K562 (cell line): ENCODE results near the gene STOX2. TPM values are rescaled to one million over a fixed set of nuclear protein-coding genes. Genes with fewer than 3 reads are reported as not detected.

Source experiments
- ATAC-seq: fragments of 200-7000 bp; cut with Tn5 transposase; 3 replicates; pipeline ENCODE4 v1.9.1; 2020; ENCODE audit warnings: moderate library complexity
- BruUV-seq: library from RNA; stranded (reverse); fragments of 400-500 nt; replicated peaks from 2 replicates; lab custom pipeline; 2021; lab: Mats Ljungman, UMichigan
- CTCF ChIA-PET: fragments of 300-600 bp; formaldehyde crosslinking; extraction: SDS; loops from one replicate; lab custom pipeline; 2021; ENCODE audit warnings: low intra/inter-chr PET ratio; lab: Yijun Ruan, JAX
- POLR2A ChIA-PET: fragments of 300-600, 350-650 bp; sonication (Branson Sonifier 250); formaldehyde crosslinking; extraction: SDS; loops from one replicate; lab custom pipeline; 2021; ENCODE audit warnings: antibody characterized with exemption, inconsistent platforms; lab: Yijun Ruan, JAX
- DNase-seq, 4 experiments: peaks; one replicate each; pipeline versions ENCODE4 v3.0.0 to v3.0.0-alpha.2; 2011 to 2018; ENCODE audit warnings: low spot score in 3 of 4, mixed read lengths in 3 of 4; ENCODE audit errors: extremely low read depth in 1 of 4
- FAIRE-seq: peaks from 2 replicates; lab custom pipeline; 2011; peaks lifted over from hg19 to GRCh38; lab: Jason Lieb, UNC
- H2AFZ ChIP-seq: 2 replicates; pipeline ENCODE4 v1.6.0; 2011; ENCODE audit warnings: low read depth, low read length, control low read depth, inconsistent platforms
- H3K27ac ChIP-seq: fragments of 200-600 bp; 3 replicates; pipeline ENCODE4 v1.8.0; 2011; ENCODE audit warnings: low read depth, mild to moderate bottlenecking, control low read depth, inconsistent platforms, low read length, moderate library complexity, mixed read lengths; ENCODE audit errors: extremely low read depth
- H3K27me3 ChIP-seq, 2 experiments: fragments of 300-600 bp in 1 of 2; 2 replicates in 1 of 2; 3 replicates in 1 of 2; pipeline versions ENCODE4 v1.6.0 to v1.8.0; 2011; ENCODE audit warnings: inconsistent platforms in 2 of 2, low read length in 2 of 2, mild to moderate bottlenecking in 1 of 2, mixed read lengths in 1 of 2, moderate library complexity in 1 of 2; ENCODE audit not compliant: control insufficient read depth in 2 of 2, insufficient read depth in 2 of 2
- H3K36me3 ChIP-seq: fragments of 300-600 bp; 3 replicates; pipeline ENCODE4 v1.8.0; 2011; ENCODE audit warnings: mild to moderate bottlenecking, low read length, inconsistent platforms; ENCODE audit not compliant: control insufficient read depth, insufficient read depth
- H3K4me1 ChIP-seq, 2 experiments: fragments of 200-600 bp in 1 of 2; replicated peaks in 1 of 2; 2 replicates in 1 of 2; 3 replicates in 1 of 2; pipeline versions ENCODE4 v1.5.1 to v1.8.0; 2011; ENCODE audit warnings: inconsistent platforms in 2 of 2, low read length in 2 of 2, mild to moderate bottlenecking in 1 of 2, mixed read lengths in 1 of 2, moderate library complexity in 1 of 2; ENCODE audit not compliant: control insufficient read depth in 2 of 2, insufficient read depth in 2 of 2
- H3K4me2 ChIP-seq: 2 replicates; pipeline ENCODE4 v1.6.1; 2011; ENCODE audit warnings: low read length, control low read depth, inconsistent platforms, mixed read lengths; ENCODE audit not compliant: insufficient read depth
- H3K4me3 ChIP-seq: fragments of 200-600 bp; sonication (generic), shearing (Covaris generic); 2 replicates; pipeline ENCODE4 v1.5.1; 2016; ENCODE audit warnings: control low read depth, inconsistent platforms
- H3K79me2 ChIP-seq: fragments of 200-600 bp; 3 replicates; pipeline ENCODE4 v1.8.0; 2011; ENCODE audit warnings: low read length, inconsistent platforms; ENCODE audit not compliant: control insufficient read depth, insufficient read depth
- H3K9ac ChIP-seq, 2 experiments: 2 replicates each; pipeline versions ENCODE4 v1.6.0 to v1.6.1; 2011; ENCODE audit warnings: low read depth in 2 of 2, low read length in 2 of 2, control low read depth in 1 of 2, inconsistent platforms in 1 of 2, mild to moderate bottlenecking in 1 of 2, mixed read lengths in 1 of 2; ENCODE audit not compliant: insufficient read depth in 1 of 2
- H3K9me1 ChIP-seq: one replicate; pipeline ENCODE4 v1.6.0; 2011; ENCODE audit warnings: inconsistent platforms, mild to moderate bottlenecking, low read length, moderate library complexity; ENCODE audit not compliant: control insufficient read depth, insufficient read depth
- H3K9me3 ChIP-seq: replicated peaks from 2 replicates; pipeline ENCODE4 v1.5.1; 2011; ENCODE audit warnings: low read depth, low read length, inconsistent platforms; ENCODE audit not compliant: control insufficient read depth, insufficient read depth
- H4K20me1 ChIP-seq: replicated peaks from 2 replicates; pipeline ENCODE4 v1.6.1; 2011; ENCODE audit warnings: low read length, inconsistent platforms, mixed read lengths; ENCODE audit not compliant: control insufficient read depth, insufficient read depth
- CAMTA2 ChIP-seq: fragments of 250-450 bp; sonication (Bioruptor Pico); conservative IDR thresholded peaks from 2 replicates; pipeline ENCODE4 v1.5.1; 2022
- KLF13 ChIP-seq: fragments of 450-650 bp; IDR thresholded peaks from 2 replicates; pipeline ENCODE4 v1.6.1; 2016; ENCODE audit warnings: missing genetic modification characterization, low read depth, mild to moderate bottlenecking, missing compliant biosample characterization, moderate library complexity, borderline replicate concordance
- MAZ ChIP-seq, 2 experiments: fragments of 450-650 bp in 1 of 2; sonication (generic) in 1 of 2; formaldehyde crosslinking; IDR thresholded peaks in 1 of 2; conservative IDR thresholded peaks in 1 of 2; 2 replicates each; pipeline versions ENCODE4 v1.4.0 to v1.5.0; 2020; ENCODE audit warnings: mild to moderate bottlenecking in 1 of 2, missing genetic modification reagents in 1 of 2
- MIER1 ChIP-seq: fragments of 450-650 bp; IDR thresholded peaks from 2 replicates; pipeline ENCODE4 v1.6.1; 2016; ENCODE audit warnings: antibody characterized with exemption, mild to moderate bottlenecking, low read depth
- MTA3 ChIP-seq: fragments of 450-650 bp; formaldehyde crosslinking; IDR thresholded peaks from 2 replicates; pipeline ENCODE4 v1.6.1; 2017; ENCODE audit warnings: mild to moderate bottlenecking, borderline replicate concordance
- PATZ1 ChIP-seq: fragments of 250-450 bp; sonication (Bioruptor Pico); IDR thresholded peaks from 2 replicates; pipeline ENCODE4 v1.5.0; 2020; ENCODE audit warnings: mild to moderate bottlenecking, borderline replicate concordance
- SIN3B ChIP-seq: fragments of 450-650 bp; IDR thresholded peaks from 2 replicates; pipeline ENCODE4 v1.6.1; 2017; ENCODE audit warnings: low read depth, mild to moderate bottlenecking, moderate library complexity
- WGBS: fragments of 100-300 bp; shearing (Covaris generic); methylation state at CpG from one replicate; pipeline ENCODE4 v1.1.6; 2016; ENCODE audit warnings: low coverage, mixed read lengths; ENCODE audit not compliant: insufficient coverage; ENCODE audit errors: missing lambda C conversion rate; 5-methylcytosine and 5-hydroxymethylcytosine counted together
- in situ Hi-C: fragments of 300-500 bp; cut with MboI; formaldehyde crosslinking; loops from 4 replicates; pipeline ENCODE4 v1.15.0; 2018; ENCODE audit warnings: inconsistent platforms, mixed read lengths
- intact Hi-C: fragments of 100-400 bp; cut with micrococcal nuclease; formaldehyde crosslinking; loops from 2 replicates; pipeline ENCODE4 v1.14.2; 2022
- polyA plus RNA-seq, 8 experiments: library from polyadenylated mRNA; depleted of rRNA in 4 of 8; stranded (reverse) in 5 of 8; unstranded in 3 of 8; fragments of >200 nt; fragmentation: Nextera tagmentation in 2 of 8; fragmentation: Illumina TruSeq in 1 of 8; extraction: Ambion mirVana in 2 of 8; extraction: Trizol in 1 of 8; gene quantifications; 2 replicates each; pipeline versions ENCODE4 v1.2.1 to v1.2.3, GENCODE V29; 2011 to 2014; ENCODE audit warnings: inconsistent platforms in 1 of 8, missing spikeins in 1 of 8
- total RNA-seq, 7 experiments: library from RNA; depleted of rRNA in 6 of 7; stranded (reverse); fragments of >200 nt in 6 of 7; fragmentation: Illumina TruSeq in 2 of 7; extraction: Trizol in 2 of 7; gene quantifications; 2 replicates each; pipeline versions ENCODE4 v1.2.1 to v1.2.3, GENCODE V29; 2011 to 2021; ENCODE audit warnings: low replicate concordance in 1 of 7

Gene STOX2
- total and polyA plus RNA-seq, 9 of the 15 experiments (the other 6 are each of a cell fraction or from before 2014, with no cell fraction given), result not detected

GRCh38 chr4:184019076-184019475 is 114.0 kb downstream of the STOX2 start (continued):
- no peak for TF ChIP-seq KLF13
- TF ChIP-seq MTA3, result no peak
- no peak for TF ChIP-seq MAZ (CRISPR knock-in tag; conservative IDR thresholded peaks at IDR 0.05 in 1 of 2, IDR thresholded peaks at IDR 0.05 in 1 of 2)
- no peak for TF ChIP-seq MIER1
- no peak for TF ChIP-seq PATZ1 (CRISPR knock-in tag)

GRCh38 chr4:184019667-184020623 is 114.8 kb downstream of the STOX2 start:
- Histone ChIP-seq H3K36me3 (no peaks in the 10 kb centered on the region), H3K27ac (no peak overlapping the region), H4K20me1 (no peaks in the 10 kb centered on the region), H3K4me3 (no peak overlapping the region), H3K4me2 (no peak overlapping the region), H3K4me1 (no peaks in the 10 kb centered on the region), H3K79me2 (no peaks in the 10 kb centered on the region), H2AFZ (no peak overlapping the region), H3K9me3 (no peaks in the 10 kb centered on the region), H3K9me1 (no peaks in the 10 kb centered on the region), H3K9ac (no peak overlapping the region), H3K27me3 (peaks cover 17 to 21% of the 10 kb centered on the region in 2 experiments; a peak in 4 of 5 replicates)
- FAIRE-seq (no peak), ATAC-seq (no peak), DNase-seq (no peak)
- ChIA-PET POLR2A (interaction anchor here (0.7 kb wide), 1 partner anchor 306 kb away, joined by 3 read pairs; no protein-coding TSS in a partner anchor), CTCF (no interaction called here)
- under 1% methylated on average over 26 of the region's 26 CpGs for WGBS
- intact Hi-C loops (no loop called here), in situ Hi-C loops (no loop called here)
- BruUV-seq, result no TSS peak
- TF ChIP-seq CAMTA2 (CRISPR knock-in tag) (no peak), SIN3B (no peak)
